HL-60 (cell line): ENCODE data around the gene CERT1.

ENCODE experiments used
- DNase-seq, 2 experiments: peaks; one replicate each; pipeline ENCODE4 v3.0.0-alpha.2; 2010 to 2020; ENCODE audit warnings: low read depth in 1 of 2, low spot score in 1 of 2
- H3K27ac ChIP-seq: fragments of 250-450 bp; sonication (Bioruptor Pico); replicated peaks from 2 replicates; pipeline ENCODE4 v1.5.1; 2020; ENCODE audit warnings: mild to moderate bottlenecking, moderate library complexity
- H3K27me3 ChIP-seq: fragments of 250-450 bp; sonication (Bioruptor Pico); 2 replicates; pipeline ENCODE4 v1.5.1; 2021; ENCODE audit warnings: mild to moderate bottlenecking, moderate library complexity; ENCODE audit not compliant: insufficient read depth, poor library complexity, severe bottlenecking
- H3K4me3 ChIP-seq: replicated peaks from 2 replicates; pipeline ENCODE4 v1.5.1; 2011; ENCODE audit warnings: mild to moderate bottlenecking, control low read depth, low read length; ENCODE audit not compliant: insufficient read depth
- GABPA ChIP-seq: IDR thresholded peaks from 2 replicates; pipeline ENCODE4 v1.6.1; 2012; ENCODE audit warnings: low read depth
- POLR2AphosphoS5 ChIP-seq: IDR thresholded peaks from 2 replicates; pipeline ENCODE4 v1.6.1; 2012; ENCODE audit warnings: low read depth
- REST ChIP-seq: IDR thresholded peaks from 2 replicates; pipeline ENCODE4 v1.6.1; 2012; ENCODE audit warnings: low read depth; ENCODE audit not compliant: insufficient replicate concordance
- SPI1 ChIP-seq: IDR thresholded peaks from 2 replicates; pipeline ENCODE4 v1.6.1; 2012; ENCODE audit warnings: low read depth, mild to moderate bottlenecking, borderline replicate concordance
- TF ChIP-seq, protein P1 (sequence below): IDR thresholded peaks from one replicate; pipeline ENCODE4 v1.5.1; 2011; ENCODE audit warnings: low read length, control low read depth, inconsistent platforms; ENCODE audit not compliant: insufficient read depth

The CERT1 gene

DNA sequence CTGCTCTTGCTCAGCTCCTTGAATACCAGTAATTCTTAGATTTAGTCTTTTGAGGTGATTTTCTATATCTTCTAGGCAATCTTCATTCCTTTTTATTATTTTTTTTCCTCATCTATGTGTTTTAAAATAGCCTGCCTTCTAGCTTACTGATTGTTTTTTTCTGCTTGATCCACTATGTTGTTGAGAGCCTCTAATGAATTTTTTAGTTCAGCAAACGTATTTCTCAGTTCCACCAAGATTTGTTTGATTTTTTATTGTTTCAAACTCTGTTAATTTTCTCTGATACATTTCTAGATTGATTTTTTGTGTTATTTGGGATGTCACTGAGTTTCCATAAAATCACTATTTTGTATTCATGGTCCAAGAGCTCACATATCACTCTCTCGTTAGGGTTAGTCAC, 9.8 kb upstream of the CERT1 start:
- Histone ChIP-seq H3K27ac (no peak overlapping the region), H3K27me3 (no peaks in the 10 kb centered on the region), H3K4me3 (no peak overlapping the region)
- no peak for TF ChIP-seq REST
- no peak for DNase-seq

GRCh38 chr5:75519761-75520160, 8.3 kb upstream of the CERT1 start:
- no peak overlapping the region for H3K4me3 ChIP-seq
- no peaks in the 10 kb centered on the region for H3K27me3 ChIP-seq
- no peak for DNase-seq
- no peak for TF ChIP-seq POLR2AphosphoS5
- TF ChIP-seq GABPA: no peak
- TF ChIP-seq, protein P1, sequence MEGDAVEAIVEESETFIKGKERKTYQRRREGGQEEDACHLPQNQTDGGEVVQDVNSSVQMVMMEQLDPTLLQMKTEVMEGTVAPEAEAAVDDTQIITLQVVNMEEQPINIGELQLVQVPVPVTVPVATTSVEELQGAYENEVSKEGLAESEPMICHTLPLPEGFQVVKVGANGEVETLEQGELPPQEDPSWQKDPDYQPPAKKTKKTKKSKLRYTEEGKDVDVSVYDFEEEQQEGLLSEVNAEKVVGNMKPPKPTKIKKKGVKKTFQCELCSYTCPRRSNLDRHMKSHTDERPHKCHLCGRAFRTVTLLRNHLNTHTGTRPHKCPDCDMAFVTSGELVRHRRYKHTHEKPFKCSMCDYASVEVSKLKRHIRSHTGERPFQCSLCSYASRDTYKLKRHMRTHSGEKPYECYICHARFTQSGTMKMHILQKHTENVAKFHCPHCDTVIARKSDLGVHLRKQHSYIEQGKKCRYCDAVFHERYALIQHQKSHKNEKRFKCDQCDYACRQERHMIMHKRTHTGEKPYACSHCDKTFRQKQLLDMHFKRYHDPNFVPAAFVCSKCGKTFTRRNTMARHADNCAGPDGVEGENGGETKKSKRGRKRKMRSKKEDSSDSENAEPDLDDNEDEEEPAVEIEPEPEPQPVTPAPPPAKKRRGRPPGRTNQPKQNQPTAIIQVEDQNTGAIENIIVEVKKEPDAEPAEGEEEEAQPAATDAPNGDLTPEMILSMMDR: no peak
- TF ChIP-seq SPI1: no peak
- TF ChIP-seq REST: no peak
- no peak overlapping the region for H3K27ac ChIP-seq

- Histone ChIP-seq H3K27ac (no peak overlapping the region), H3K4me3 (no peak overlapping the region), H3K27me3 (no peaks in the 10 kb centered on the region)
- TF ChIP-seq, protein P1: no peak
- no peak for TF ChIP-seq REST
- no peak for TF ChIP-seq SPI1
- no peak for TF ChIP-seq GABPA
- no peak for TF ChIP-seq POLR2AphosphoS5
- DNase-seq: no peak
Observed at GRCh38 chr5:75514323-75514722, 2.9 kb upstream of the CERT1 start.

DNA sequence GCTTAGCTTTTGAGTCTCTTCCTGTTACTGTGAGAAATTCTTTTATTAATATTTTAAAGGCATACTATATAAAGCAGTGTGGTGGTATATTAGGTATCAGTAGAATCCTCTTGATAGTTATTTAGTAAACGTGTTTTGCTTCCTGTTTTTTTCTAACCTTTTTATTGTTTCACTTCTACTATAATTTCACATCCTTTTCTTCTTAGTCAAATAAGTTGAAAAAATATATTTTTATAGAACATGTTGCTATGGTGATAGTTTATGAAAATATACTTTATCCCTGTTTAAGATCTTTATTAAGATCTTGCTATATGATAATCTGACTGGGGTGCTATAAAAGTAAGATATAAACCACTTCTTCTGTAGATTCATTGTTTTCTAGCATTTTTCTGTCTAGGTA, 2.4 kb upstream of the CERT1 start:
- no peak overlapping the region for H3K4me3 ChIP-seq
- no peak for DNase-seq
- no peaks in the 10 kb centered on the region for H3K27me3 ChIP-seq
- TF ChIP-seq GABPA: no peak
- TF ChIP-seq, protein P1: no peak
- no peak for TF ChIP-seq SPI1
- TF ChIP-seq POLR2AphosphoS5: no peak
- TF ChIP-seq REST: no peak
- no peak overlapping the region for H3K27ac ChIP-seq
